Parathyroid adenoma (tissue), 2 donors: ENCODE results near the gene EXD3.
A peak's percentile ranks its signal among the peaks of the same experiment; 100 is the strongest.

Source experiments
- H2AFZ ChIP-seq: fragments of 300-600 bp; sonication (generic); one replicate; pipeline ENCODE4 v1.7.0; 2017; ENCODE audit warnings: antibody characterized with exemption, mild to moderate bottlenecking
- H3K27ac ChIP-seq: fragments of 300-600 bp; sonication (generic); one replicate; pipeline ENCODE4 v1.7.0; 2017
- H3K27me3 ChIP-seq: fragments of 300-600 bp; sonication (generic); one replicate; pipeline ENCODE4 v1.7.0; 2017; ENCODE audit warnings: low read length; ENCODE audit not compliant: control insufficient read depth, insufficient read depth
- H3K36me3 ChIP-seq: fragments of 300-600 bp; sonication (generic); one replicate; pipeline ENCODE4 v1.7.0; 2017; ENCODE audit warnings: low read length; ENCODE audit not compliant: control insufficient read depth, insufficient read depth
- H3K4me1 ChIP-seq: fragments of 300-600 bp; sonication (generic); one replicate; pipeline ENCODE4 v1.7.0; 2017; ENCODE audit warnings: control low read depth
- H3K4me2 ChIP-seq: fragments of 300-600 bp; sonication (generic); one replicate; pipeline ENCODE4 v1.7.0; 2017; ENCODE audit warnings: low read length
- H3K4me3 ChIP-seq: fragments of 300-600 bp; sonication (generic); one replicate; pipeline ENCODE4 v1.7.0; 2017; ENCODE audit warnings: low read depth, low read length
- H3K79me2 ChIP-seq: fragments of 300-600 bp; sonication (generic); one replicate; pipeline ENCODE4 v1.7.0; 2017; ENCODE audit warnings: control low read depth
- H3K9ac ChIP-seq: fragments of 300-600 bp; sonication (generic); one replicate; pipeline ENCODE4 v1.7.0; 2017; ENCODE audit warnings: mild to moderate bottlenecking
- H3K9me3 ChIP-seq: fragments of 300-600 bp; sonication (generic); one replicate; pipeline ENCODE4 v1.7.0; 2017; ENCODE audit warnings: low read length; ENCODE audit not compliant: control insufficient read depth
- CTCF ChIP-seq: fragments of 300-600 bp; sonication (generic); IDR thresholded peaks from one replicate; pipeline ENCODE4 v1.7.0; 2017; ENCODE audit warnings: antibody characterized with exemption, mild to moderate bottlenecking
- donor health status: primary hyperparathyroidism.

Gene EXD3

GRCh38 chr9:137296670-137297664 lies 126.0 kb downstream of the EXD3 start:
- no peaks in the 10 kb centered on the region for H3K4me1 ChIP-seq
- H2AFZ ChIP-seq: no peak overlapping the region
- H3K9me3 ChIP-seq: no peaks in the 10 kb centered on the region
- peak overlapping the region; percentile 34 for H3K4me3 ChIP-seq
- no peaks in the 10 kb centered on the region for H3K79me2 ChIP-seq
- H3K9ac ChIP-seq: no peak overlapping the region
- peak overlapping the region; percentile 12 for H3K4me2 ChIP-seq
- H3K36me3 ChIP-seq: no peaks in the 10 kb centered on the region
- TF ChIP-seq CTCF: no peak
- H3K27me3 ChIP-seq: no peaks in the 10 kb centered on the region
- H3K27ac ChIP-seq: peak overlapping the region; percentile 68

- Histone ChIP-seq H3K36me3 (no peaks in the 10 kb centered on the region), H2AFZ (no peak overlapping the region), H3K79me2 (no peaks in the 10 kb centered on the region), H3K9ac (no peak overlapping the region), H3K4me1 (no peaks in the 10 kb centered on the region), H3K27me3 (no peaks in the 10 kb centered on the region), H3K4me2 (peak overlapping the region; percentile 12), H3K9me3 (no peaks in the 10 kb centered on the region), H3K4me3 (peak overlapping the region; percentile 34), H3K27ac (peak overlapping the region; percentile 68)
- no peak for TF ChIP-seq CTCF
These were observed 126.9 kb downstream of the EXD3 start for GRCh38 chr9:137295849-137296669.

- Histone ChIP-seq H2AFZ (no peak overlapping the region), H3K9me3 (no peaks in the 10 kb centered on the region), H3K79me2 (no peaks in the 10 kb centered on the region), H3K4me1 (no peaks in the 10 kb centered on the region), H3K4me3 (no peak overlapping the region), H3K4me2 (no peak overlapping the region), H3K27me3 (no peaks in the 10 kb centered on the region), H3K36me3 (no peaks in the 10 kb centered on the region), H3K27ac (no peak overlapping the region), H3K9ac (no peak overlapping the region)
- no peak for TF ChIP-seq CTCF
These were observed 127.6 kb downstream of the EXD3 start for GRCh38 chr9:137295238-137295811.

GRCh38 chr9:137294681-137295237 lies 128.2 kb downstream of the EXD3 start:
- no peak overlapping the region for H3K27ac ChIP-seq

More at GRCh38 chr9:137294681-137295237, 128.2 kb downstream of the EXD3 start:
- Histone ChIP-seq H3K27me3 (no peaks in the 10 kb centered on the region), H3K4me3 (no peak overlapping the region), H3K4me2 (no peak overlapping the region), H3K4me1 (no peaks in the 10 kb centered on the region), H3K36me3 (no peaks in the 10 kb centered on the region), H3K9ac (no peak overlapping the region), H3K79me2 (no peaks in the 10 kb centered on the region), H3K9me3 (no peaks in the 10 kb centered on the region), H2AFZ (peak overlapping the region; percentile 33)
- TF ChIP-seq CTCF: peak; percentile 9
